GM18508 (cell line): ENCODE results near the gene LSM2.
"Not testable (repeated sequence)": the region's sequence is repeated elsewhere in the genome, so short reads cannot be mapped to it uniquely, and the experiment has no call there.

Source experiments
- ATAC-seq: cut with Tn5 transposase; IDR thresholded peaks from one replicate; pipeline ENCODE4 v1.9.1; 2021; ENCODE audit warnings: moderate number of reproducible peaks; ENCODE audit not compliant: insufficient read depth, unreplicated experiment

Gene LSM2

GRCh38 chr6:31801031-31801927 lies 5.5 kb downstream of the LSM2 start:
- not testable (repeated sequence) for ATAC-seq

DNA sequence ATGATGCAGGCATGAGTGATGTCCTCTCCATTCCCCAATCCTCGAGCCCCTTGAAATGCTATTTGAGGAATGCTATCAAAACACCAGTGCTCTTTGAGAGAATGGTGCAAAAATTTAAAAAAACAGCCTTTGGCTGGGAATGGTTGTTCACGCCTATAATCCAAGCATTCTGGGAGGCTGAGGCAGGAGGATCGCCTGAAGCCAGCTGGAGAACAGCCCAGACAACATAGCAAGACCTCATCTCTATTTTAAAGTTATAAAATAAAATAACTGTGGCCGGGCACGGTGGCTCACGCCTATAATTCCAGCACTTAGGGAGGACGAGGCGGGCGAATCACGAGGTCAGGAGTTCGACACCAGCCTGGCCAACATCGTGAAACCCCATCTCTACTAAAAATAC lies 7.0 kb downstream of the LSM2 start:
- ATAC-seq: no peak

DNA sequence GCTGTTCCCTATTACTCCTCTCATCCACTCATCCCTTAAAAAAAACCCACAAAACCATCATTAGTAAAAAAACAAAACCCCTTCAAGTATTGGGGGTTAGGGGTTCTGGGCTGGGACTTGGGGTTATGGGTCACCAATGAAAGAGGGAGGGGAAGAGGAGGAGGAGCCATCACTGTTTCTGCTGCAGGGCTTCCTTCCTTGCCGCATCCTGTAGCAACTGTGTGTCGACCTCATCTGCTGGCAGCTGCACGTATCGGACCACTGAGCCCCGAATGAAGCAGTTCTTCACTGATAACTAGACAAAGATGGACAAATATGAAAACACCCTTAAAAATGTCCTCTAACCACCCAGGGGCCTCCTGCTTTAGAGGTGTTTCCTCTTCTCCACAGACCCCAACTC lies 9.2 kb downstream of the LSM2 start:
- ATAC-seq: no peak

GRCh38 chr6:31796993-31797385 lies 9.8 kb downstream of the LSM2 start:
- no peak for ATAC-seq

GRCh38 chr6:31795616-31796298 lies 11.0 kb downstream of the LSM2 start, which contains the start of gene VARS1:
Gene VARS1 (minus strand): TSS chr6:31795752. CDS start chr6:31795217, 535 bp downstream.
- peak; percentile 33 for ATAC-seq

DNA sequence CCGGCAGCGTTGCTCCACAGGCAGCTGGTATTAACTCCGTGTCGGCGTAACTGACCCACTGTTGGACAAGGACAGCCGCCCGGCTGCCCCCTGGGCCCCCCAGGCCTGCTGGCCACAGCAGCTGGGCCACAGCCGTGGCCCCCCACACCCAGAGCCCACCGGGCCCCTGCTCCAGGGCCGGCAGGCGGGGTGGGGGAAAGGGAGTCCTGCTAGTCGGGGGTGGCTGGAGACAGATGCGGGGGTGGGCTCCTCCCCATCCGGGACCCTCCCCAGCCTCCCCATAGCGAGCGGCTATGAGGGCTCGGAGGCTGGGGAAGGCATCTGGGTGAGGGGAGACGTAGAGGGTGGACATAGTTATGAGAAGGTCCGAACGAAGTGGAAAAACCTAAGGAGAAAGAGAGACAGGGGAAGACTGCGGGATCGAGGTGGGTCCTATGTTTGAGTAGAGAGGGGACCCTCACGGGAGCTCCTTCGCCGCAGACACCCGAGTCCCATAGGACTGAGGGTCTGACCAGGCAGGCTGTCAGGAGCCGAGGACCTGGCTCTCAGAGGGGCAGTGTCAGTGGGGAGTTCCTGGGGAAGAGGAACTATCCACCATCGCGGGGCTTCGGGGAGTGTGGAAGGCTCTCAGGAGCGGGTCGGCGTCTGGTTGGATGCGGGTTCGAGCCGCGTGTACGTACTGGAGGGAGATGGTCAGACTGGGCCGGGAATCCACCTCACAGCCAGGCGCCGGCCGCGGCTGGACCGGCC lies 11.7 kb downstream of the LSM2 start:
- no peak for ATAC-seq

- no peak for ATAC-seq
Observed at GRCh38 chr6:31794294-31794865, 12.4 kb downstream of the LSM2 start.

- not testable (repeated sequence) for ATAC-seq
Observed at GRCh38 chr6:31793927-31794245, 12.9 kb downstream of the LSM2 start.

- no peak for ATAC-seq
Observed at GRCh38 chr6:31792761-31793171, 14.0 kb downstream of the LSM2 start.

- no peak for ATAC-seq
Observed at GRCh38 chr6:31792090-31792374, 14.7 kb downstream of the LSM2 start.

DNA sequence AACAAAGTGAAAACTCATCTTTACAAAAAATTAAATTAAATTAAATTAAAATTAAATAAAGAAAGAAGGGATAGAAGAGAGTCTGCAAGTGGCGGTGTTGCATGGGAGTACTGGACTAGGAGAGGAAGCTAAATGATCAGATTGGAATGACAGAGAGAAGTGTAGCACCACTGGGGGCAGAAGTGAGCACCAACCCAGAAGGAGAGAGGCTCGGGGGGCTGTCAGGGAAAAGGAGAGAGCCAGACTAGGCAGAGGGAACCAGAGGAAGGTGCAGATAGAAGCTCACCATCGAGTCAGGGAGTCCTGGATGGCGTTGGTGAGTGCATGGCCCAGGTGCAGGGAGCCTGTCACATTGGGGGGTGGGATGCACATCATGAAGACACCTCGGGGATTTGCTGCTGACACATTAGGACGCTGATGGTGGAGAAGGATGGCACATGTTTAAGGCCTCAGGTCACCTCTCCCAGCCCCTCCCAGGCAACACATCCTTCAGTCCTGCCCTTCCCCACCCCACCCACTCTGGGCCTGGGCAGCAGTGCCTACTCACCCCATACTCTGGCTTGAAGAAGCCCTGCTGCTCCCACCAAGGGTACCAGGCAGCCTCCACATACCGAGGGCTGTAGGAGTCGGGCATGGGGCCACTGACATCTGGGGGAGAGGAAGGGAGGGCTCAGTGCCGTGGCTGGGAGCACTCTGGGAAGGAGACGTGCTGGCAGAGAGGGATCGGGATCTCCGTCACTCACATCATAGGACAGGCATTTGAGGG lies 15.3 kb downstream of the LSM2 start:
- ATAC-seq: no peak

DNA sequence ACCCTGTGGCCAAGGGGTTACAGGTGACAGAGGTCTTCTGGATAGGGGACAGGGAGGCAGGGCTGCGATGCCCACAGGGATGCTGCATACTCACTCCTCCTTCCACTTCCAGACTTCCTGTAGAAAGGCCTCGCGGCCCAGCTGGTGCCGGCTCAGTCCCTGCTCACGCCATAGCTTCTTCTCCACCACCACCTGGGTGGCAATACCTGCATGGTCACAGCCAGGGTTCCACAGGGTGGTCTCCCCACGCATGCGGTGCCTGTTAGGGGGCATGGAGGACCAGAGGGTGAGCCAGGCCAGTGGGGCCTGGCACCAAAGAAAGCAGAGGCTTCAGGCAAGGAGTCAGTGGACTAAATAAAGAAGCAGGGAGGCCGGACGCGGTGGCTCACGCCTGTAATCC lies 21.3 kb downstream of the LSM2 start:
- no peak for ATAC-seq

DNA sequence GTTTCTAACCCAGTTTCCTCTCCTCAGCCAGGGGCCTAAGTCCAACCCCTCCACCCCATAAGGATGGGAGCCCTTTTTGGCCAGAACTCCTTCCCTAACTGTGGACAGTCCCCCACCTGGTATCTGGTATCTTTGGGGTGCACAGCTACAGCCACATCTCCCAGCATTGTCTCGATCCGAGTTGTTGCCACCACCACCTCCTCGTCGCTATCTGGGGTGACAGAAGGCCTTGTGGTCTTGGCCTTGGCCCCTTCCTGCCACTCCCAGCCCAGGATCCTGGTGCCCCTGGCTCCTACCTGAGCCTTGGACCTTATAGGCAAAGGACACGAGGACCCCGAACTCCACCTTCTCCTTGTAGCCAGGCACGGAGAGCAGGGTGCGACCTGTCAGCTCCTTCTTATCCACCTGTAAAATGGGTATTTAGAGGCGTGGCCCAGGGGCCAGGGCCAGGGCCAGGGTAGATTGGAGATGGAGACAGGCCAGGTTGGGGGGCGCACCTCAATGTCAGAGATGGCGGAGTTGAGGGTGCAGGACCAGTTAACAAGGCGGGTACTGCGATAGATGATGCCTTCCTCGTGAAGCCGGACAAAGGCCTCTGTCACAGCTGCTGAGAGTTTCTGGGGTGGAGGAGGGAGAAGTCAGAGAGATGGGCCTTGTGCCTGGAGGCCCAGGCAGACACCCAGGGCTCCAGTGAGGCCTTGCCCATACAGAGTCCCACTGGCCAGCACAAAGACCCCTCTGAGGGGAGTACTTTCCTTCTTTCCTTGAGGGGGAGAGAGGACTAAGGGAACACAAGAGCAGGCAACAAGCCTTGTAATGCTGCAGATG lies 22.5 kb downstream of the LSM2 start:
- ATAC-seq: no peak

DNA sequence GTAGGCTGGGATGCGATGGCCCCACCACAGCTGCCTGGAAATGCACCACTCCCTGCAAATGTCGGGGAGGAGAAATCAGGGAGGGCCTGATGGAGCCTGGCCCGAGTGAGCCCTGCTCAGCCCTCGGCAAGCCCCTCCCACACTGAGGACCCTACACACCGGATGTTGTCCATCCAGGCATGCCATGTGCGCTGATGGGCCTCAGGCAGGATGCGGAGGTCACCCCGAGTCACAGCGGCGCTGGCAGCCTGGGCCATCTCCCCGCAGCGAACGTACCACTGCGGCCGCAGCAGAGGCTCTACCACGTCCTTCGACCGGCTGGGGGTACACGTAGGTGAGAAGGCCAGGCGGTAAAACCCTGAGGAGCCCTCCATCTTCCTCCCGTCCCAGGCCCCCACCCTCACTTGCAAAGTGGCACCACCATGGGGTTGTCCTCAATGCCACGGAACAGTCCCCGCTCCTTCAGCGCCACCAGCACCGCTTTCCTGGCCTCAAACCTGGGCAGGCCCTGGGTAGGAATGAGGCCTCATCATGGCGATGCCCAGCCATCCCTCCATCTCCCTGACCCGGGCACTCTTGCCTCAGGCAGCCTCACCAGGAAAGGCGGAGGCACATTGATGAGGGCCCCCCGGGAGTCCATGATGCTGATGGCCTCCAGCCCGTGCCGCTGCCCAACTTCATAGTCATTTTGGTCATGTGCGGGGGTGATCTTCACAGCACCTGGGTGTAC lies 24.5 kb downstream of the LSM2 start:
- no peak for ATAC-seq

GRCh38 chr6:31781244-31782125 lies 25.3 kb downstream of the LSM2 start:
- no peak for ATAC-seq

DNA sequence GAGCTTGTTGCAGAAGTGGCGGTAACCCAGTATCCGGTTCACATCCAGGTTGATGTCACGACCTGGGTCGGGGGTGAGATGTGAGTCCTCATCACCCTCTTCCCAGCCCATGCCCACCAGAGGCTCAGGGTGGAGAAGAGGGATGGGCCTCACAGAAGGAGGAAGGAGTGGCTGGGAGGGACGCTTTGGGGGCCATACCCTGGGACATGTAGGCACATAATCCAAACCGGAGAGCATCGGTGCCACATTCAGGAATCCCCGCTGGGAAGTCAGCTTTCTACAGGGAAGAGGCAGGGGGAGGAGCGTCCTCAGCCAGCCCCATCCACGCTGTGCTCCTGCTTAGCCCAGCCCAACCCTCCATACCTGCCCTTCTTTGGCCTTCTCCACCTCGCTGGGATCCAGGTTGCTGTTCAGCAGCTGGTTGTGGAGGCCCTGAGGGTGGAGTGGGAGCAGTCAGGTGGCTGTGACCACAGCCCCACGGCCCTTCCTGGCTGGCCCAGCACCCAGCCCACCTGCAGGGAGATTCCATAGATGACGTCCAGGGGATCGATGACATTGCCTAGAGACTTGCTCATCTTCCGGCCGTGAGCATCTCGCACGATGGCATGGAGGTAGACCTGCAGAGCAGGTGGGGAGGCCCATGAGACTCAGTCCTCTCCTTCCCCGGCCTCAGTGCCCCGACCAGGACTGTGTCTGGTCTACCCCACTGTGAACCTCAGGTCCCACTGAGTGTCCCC lies 26.1 kb downstream of the LSM2 start:
- ATAC-seq: no peak

DNA sequence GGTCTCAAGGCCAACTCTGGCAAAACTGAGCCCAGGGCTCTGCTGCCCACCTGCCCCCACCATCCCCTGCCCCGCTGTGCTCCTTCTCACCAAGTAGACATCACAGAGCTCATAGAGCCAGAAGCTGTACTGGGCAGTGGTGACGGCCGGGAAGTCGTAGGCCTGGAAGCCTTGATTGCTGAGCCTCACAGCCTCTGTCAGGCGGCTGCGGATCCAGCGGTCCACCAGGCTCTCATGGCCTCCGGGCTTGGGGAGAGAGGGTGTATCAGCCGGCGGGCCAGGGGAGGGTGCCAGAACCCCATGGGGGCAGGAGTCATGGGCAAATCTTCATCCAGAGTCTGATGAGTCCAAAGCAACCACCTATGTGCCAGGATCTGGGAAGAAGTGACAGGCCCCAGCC lies 26.9 kb downstream of the LSM2 start:
- no peak for ATAC-seq
